ENCODE data around the gene IFNK. TPM values are rescaled to one million over a fixed set of nuclear protein-coding genes. Genes with fewer than 3 reads are reported as not detected.

The IFNK gene
- polyA plus RNA-seq, 6 donors from 2014 or later = not detected

- Mint-ChIP-seq H3K4me3 (no peak overlapping the region), H3K27me3 (no peaks in the 10 kb centered on the region), H3K27ac (no peak overlapping the region), H3K9me3 (no peaks in the 10 kb centered on the region), H3K4me1 (no peaks in the 10 kb centered on the region), H3K36me3 (peaks cover 16 to 24% of the 10 kb centered on the region in 2 donors)
- ATAC-seq (ENCODE audit: low read depth in 2 of 2) (no peak), DNase-seq (no peak)
These were observed 25.2 kb downstream of the IFNK start for GRCh38 chr9:27549196-27549755.

DNA sequence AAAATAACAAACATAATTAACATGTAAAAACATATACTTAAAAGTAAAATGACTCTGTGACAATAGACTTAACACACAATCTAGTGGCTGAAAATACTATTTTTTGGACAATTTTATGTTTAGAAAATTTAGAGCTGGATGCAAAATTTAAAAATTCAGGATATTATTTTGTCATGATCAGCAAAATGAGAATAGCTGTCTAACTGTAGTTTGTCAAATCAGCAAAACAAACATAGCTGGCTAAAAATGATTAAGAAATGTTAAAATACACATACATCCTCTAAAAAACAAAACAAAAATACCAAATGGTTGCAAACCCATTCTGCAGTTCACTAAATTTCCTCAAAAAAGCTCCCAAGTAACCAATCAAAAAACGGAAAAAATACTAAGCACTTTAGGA, 30.6 kb downstream of the IFNK start:
- peaks cover 12 to 22% of the 10 kb centered on the region in 2 donors for H3K36me3 Mint-ChIP-seq
- H3K9me3 Mint-ChIP-seq = no peaks in the 10 kb centered on the region
- H3K27ac Mint-ChIP-seq = no peak overlapping the region
- no peak for DNase-seq
- H3K4me3 Mint-ChIP-seq = no peak overlapping the region
- no peaks in the 10 kb centered on the region for H3K27me3 Mint-ChIP-seq
- ATAC-seq (ENCODE audit: low read depth in 2 of 2) = no peak
- H3K4me1 Mint-ChIP-seq = no peaks in the 10 kb centered on the region

GRCh38 chr9:27556470-27556869, 32.4 kb downstream of the IFNK start:
- Mint-ChIP-seq H3K36me3 (peaks cover 14 to 24% of the 10 kb centered on the region in 2 donors), H3K27ac (no peak overlapping the region), H3K27me3 (no peaks in the 10 kb centered on the region), H3K4me3 (no peak overlapping the region), H3K4me1 (peaks cover under 1 to 2% (median 1%) of the 10 kb centered on the region in 3 donors), H3K9me3 (no peaks in the 10 kb centered on the region)
- ATAC-seq (ENCODE audit: low read depth in 2 of 2) = no peak
- no peak for DNase-seq

- Mint-ChIP-seq H3K4me1 (peaks cover 4 to 8% (median 6%) of the 10 kb centered on the region in 3 donors), H3K27ac (no peak overlapping the region), H3K36me3 (peaks cover 15 to 17% of the 10 kb centered on the region in 2 donors), H3K9me3 (no peaks in the 10 kb centered on the region), H3K4me3 (no peak overlapping the region), H3K27me3 (no peaks in the 10 kb centered on the region)
- no peak for DNase-seq
- ATAC-seq (ENCODE audit: low read depth in 2 of 2) = no peak
These were observed 34.2 kb downstream of the IFNK start for GRCh38 chr9:27558307-27558706.

DNA sequence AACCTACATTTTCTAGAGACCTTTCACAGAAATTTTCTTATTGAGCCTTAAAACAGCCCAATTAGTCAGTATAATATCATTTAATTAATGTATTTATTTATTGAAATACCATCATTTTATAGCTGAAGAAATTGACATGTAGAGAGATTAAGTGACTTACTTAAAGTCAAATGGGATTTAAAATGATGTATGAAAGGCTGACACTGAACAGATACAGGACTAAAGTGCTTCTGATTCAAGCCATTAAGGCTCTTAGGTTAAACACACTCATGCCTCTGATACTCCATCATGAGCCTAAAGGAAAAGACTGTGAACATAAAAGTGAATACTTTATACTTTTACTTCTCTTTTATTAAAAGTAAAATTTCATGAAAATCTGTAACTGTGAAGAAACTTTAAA, 36.4 kb downstream of the IFNK start:
- no peaks in the 10 kb centered on the region for H3K9me3 Mint-ChIP-seq
- no peaks in the 10 kb centered on the region for H3K27me3 Mint-ChIP-seq
- H3K4me1 Mint-ChIP-seq = peaks cover 12 to 27% (median 15%) of the 10 kb centered on the region in 3 donors
- H3K36me3 Mint-ChIP-seq = peaks cover 4 to 7% of the 10 kb centered on the region in 2 donors
- no peak overlapping the region for H3K4me3 Mint-ChIP-seq
- H3K27ac Mint-ChIP-seq = no peak overlapping the region
- DNase-seq = no peak
- ATAC-seq (ENCODE audit: low read depth in 2 of 2) = no peak

DNA sequence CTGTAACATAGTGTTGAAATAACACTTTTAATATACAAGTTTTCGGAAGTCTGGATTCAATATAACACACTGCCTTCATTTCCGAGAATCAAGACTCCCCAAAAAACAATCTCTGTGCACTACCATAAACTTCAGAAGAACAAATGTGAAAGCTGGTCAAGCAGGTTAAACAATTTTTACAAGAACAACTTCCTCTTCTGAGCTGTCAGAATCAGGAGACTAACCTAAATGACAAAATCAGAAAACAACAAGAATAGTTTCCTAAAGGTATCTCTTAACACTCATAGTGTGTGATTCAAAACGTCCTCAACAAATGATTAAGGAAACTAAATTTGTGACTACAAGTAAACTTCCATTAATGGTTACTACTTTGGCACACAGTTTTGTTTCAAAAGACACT, 37.6 kb downstream of the IFNK start:
- Mint-ChIP-seq H3K27ac (peak overlapping the region in 2 of 6 donors; percentile 11 to 13), H3K27me3 (no peaks in the 10 kb centered on the region), H3K9me3 (no peaks in the 10 kb centered on the region), H3K4me1 (peaks cover 12 to 30% (median 15%) of the 10 kb centered on the region in 3 donors), H3K36me3 (peaks cover 4 to 7% of the 10 kb centered on the region in 2 donors), H3K4me3 (no peak overlapping the region)
- ATAC-seq (ENCODE audit: low read depth in 2 of 2) (peak in 1 of 2 donors; percentile 30), DNase-seq (no peak)

DNA sequence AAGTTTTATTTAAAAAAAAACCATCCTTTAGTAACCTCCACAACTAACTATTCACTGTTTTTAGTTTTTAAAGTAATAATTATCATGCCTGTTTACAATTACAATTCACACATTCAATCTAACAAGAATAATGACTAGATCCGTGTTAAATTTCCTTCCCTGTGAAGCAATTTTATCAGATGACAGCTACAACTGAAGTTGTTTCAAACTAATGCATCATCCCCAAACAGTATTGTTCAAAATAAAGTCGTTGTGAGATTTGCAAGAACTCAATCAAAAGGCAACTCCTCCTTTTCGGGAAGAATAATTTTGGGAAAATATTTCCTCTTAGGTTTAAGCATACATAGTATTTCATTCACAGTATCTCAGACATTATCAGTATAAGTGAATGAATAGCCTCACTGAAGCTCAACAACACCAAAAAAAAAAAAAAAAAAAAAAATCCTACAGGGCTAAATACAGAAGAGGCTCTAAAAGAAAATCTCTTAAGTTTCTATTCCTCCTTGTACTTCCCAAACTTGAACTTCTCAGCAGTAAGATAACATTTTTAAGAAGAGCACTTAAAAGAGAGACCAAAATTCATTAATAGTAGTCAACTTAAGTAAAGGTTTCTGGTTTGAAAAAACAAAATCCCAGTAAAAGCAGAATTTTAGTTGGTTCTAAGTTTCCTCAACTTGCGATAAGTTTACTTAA, 39.8 kb downstream of the IFNK start:
- Mint-ChIP-seq H3K27me3 (no peaks in the 10 kb centered on the region), H3K27ac (peak overlapping the region in 5 of 6 donors; percentile 11 to 78 (median 70)), H3K4me3 (peak overlapping the region in 5 of 8 donors; percentile 19 to 70 (median 35)), H3K4me1 (peaks cover 12 to 30% (median 15%) of the 10 kb centered on the region in 3 donors), H3K36me3 (peaks cover 4 to 7% of the 10 kb centered on the region in 2 donors), H3K9me3 (no peaks in the 10 kb centered on the region)
- ATAC-seq (ENCODE audit: low read depth in 2 of 2) (peak; percentile 63 to 66), DNase-seq (no peak)

- H3K4me1 Mint-ChIP-seq = peaks cover 12 to 30% (median 15%) of the 10 kb centered on the region in 3 donors
- peak overlapping the region in 5 of 6 donors; percentile 11 to 78 (median 70) for H3K27ac Mint-ChIP-seq
- H3K36me3 Mint-ChIP-seq = peaks cover 2 to 7% of the 10 kb centered on the region in 2 donors
- ATAC-seq (ENCODE audit: low read depth in 2 of 2) (peak; percentile 49 to 54), DNase-seq (no peak)
- H3K27me3 Mint-ChIP-seq = no peaks in the 10 kb centered on the region
- H3K9me3 Mint-ChIP-seq = no peaks in the 10 kb centered on the region
- peak overlapping the region in 3 of 8 donors; percentile 26 to 61 (median 56) for H3K4me3 Mint-ChIP-seq
These were observed 40.6 kb downstream of the IFNK start for GRCh38 chr9:27564670-27565069.

GRCh38 chr9:27565696-27566095, 41.6 kb downstream of the IFNK start:
- H3K9me3 Mint-ChIP-seq = no peaks in the 10 kb centered on the region
- H3K36me3 Mint-ChIP-seq = peaks cover 0 to 7% of the 10 kb centered on the region in 2 donors
- no peak for DNase-seq
- H3K4me3 Mint-ChIP-seq = peak overlapping the region in 1 of 8 donors; percentile 8
- peak overlapping the region in 3 of 6 donors; percentile 41 to 70 (median 62) for H3K27ac Mint-ChIP-seq
- ATAC-seq (ENCODE audit: low read depth in 2 of 2) = no peak
- peaks cover 12 to 30% (median 15%) of the 10 kb centered on the region in 3 donors for H3K4me1 Mint-ChIP-seq
- H3K27me3 Mint-ChIP-seq = no peaks in the 10 kb centered on the region

GRCh38 chr9:27566118-27566517, 42.0 kb downstream of the IFNK start:
- Mint-ChIP-seq H3K36me3 (peaks cover 0 to 7% of the 10 kb centered on the region in 2 donors), H3K4me3 (no peak overlapping the region), H3K27me3 (no peaks in the 10 kb centered on the region), H3K27ac (no peak overlapping the region), H3K9me3 (no peaks in the 10 kb centered on the region), H3K4me1 (peaks cover 12 to 30% (median 15%) of the 10 kb centered on the region in 3 donors)
- ATAC-seq (ENCODE audit: low read depth in 2 of 2) = no peak
- no peak for DNase-seq

DNA sequence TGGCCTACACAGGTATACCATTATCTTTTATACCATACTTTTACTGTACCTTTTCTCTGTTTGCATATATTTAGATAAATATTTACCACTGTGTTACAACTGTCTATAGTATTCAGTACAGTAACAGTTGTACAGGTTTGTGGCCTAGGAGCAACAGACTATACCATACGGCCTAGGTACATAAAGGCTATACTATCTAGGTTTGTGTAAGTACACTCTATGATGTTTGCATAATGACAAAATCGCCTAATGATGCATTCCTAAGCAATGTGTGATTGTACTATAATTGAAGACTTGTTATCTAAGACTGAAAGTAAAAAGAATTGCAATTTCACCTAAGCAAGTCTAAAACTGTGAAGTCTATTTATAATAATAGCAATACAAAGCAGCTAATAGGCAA, 45.3 kb downstream of the IFNK start:
- no peaks in the 10 kb centered on the region for H3K36me3 Mint-ChIP-seq

DNA sequence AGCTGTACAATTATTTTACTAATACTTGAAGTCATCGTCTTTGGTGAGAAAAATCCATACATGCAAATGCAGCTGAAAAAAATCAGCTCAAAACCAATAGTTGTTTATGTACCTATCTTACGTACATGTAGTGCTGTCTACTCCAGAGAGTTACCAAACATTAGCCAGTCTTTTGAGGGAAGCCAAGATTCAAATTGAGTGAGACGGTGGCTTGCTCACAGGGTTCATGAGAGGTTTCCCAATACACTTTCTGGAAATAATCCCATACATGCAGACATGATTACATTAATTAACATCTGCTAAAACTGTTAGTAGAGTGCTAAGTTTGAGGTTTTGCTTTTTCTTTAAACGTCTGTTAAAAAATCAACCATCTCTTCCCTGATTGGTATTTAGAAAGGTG, 46.9 kb downstream of the IFNK start:
- Mint-ChIP-seq H3K4me1 (peaks cover 22 to 23% (median 23%) of the 10 kb centered on the region in 3 donors), H3K4me3 (peak overlapping the region in 1 of 8 donors; percentile 90), H3K27me3 (no peaks in the 10 kb centered on the region), H3K27ac (peak overlapping the region in 5 of 6 donors; percentile 59 to 100 (median 99)), H3K9me3 (no peaks in the 10 kb centered on the region), H3K36me3 (no peaks in the 10 kb centered on the region)
- no peak for DNase-seq
- no peak for ATAC-seq (ENCODE audit: low read depth in 2 of 2)

More for the DNA sequence above, 45.3 kb downstream of the IFNK start:
- Mint-ChIP-seq H3K9me3 (no peaks in the 10 kb centered on the region), H3K4me3 (no peak overlapping the region), H3K27ac (no peak overlapping the region), H3K4me1 (peaks cover 19 to 30% (median 22%) of the 10 kb centered on the region in 3 donors), H3K27me3 (no peaks in the 10 kb centered on the region)
- ATAC-seq (ENCODE audit: low read depth in 2 of 2) (no peak), DNase-seq (no peak)

DNA sequence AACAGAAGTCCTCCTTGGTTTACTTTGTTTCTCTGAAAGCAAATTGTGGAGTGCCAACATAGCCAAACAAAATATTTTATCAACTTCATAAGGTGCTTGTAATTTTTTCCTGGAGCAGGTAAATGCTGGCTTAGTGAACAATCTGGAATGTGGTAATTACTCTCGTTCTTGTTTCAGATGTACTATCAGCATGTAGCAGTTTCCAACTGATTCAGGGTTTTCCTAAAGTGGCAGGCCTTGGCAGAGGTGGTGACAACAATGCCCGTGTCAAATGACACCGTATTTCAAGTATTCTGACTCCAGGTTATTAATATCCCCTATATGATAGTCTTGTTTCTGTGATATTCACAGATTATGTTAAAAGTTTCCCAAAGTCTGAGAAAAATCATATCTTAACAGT, 48.0 kb downstream of the IFNK start:
- Mint-ChIP-seq H3K9me3 (peaks cover 0 to 3% (median 0%) of the 10 kb centered on the region in 7 donors), H3K4me1 (peaks cover 22 to 23% (median 23%) of the 10 kb centered on the region in 3 donors)

GRCh38 chr9:27572566-27572917, 48.5 kb downstream of the IFNK start:
- peaks cover 0 to 3% (median 0%) of the 10 kb centered on the region in 7 donors for H3K9me3 Mint-ChIP-seq
- no peaks in the 10 kb centered on the region for H3K27me3 Mint-ChIP-seq
- peak overlapping the region; percentile 90 to 99 (median 98) for H3K4me3 Mint-ChIP-seq
- no peaks in the 10 kb centered on the region for H3K36me3 Mint-ChIP-seq
- peaks cover 22 to 23% (median 23%) of the 10 kb centered on the region in 3 donors for H3K4me1 Mint-ChIP-seq
- ATAC-seq (ENCODE audit: low read depth in 2 of 2) (peak; percentile 44 to 51), DNase-seq (peak; percentile 76)
- peak overlapping the region; percentile 98 to 100 (median 100) for H3K27ac Mint-ChIP-seq

More for the DNA sequence above, 48.0 kb downstream of the IFNK start:
- DNase-seq (no peak), ATAC-seq (ENCODE audit: low read depth in 2 of 2) (no peak)
- Mint-ChIP-seq H3K27me3 (no peaks in the 10 kb centered on the region), H3K4me3 (peak overlapping the region; percentile 90 to 99 (median 98)), H3K27ac (peak overlapping the region; percentile 98 to 100 (median 100)), H3K36me3 (no peaks in the 10 kb centered on the region)
